Measurements from ENCODE around the gene NHSL2. TPM values are rescaled to one million over a fixed set of nuclear protein-coding genes. Genes with fewer than 3 reads are reported as not detected.
"Not testable (repeated sequence)": the region's sequence is repeated elsewhere in the genome, so short reads cannot be mapped to it uniquely, and the experiment has no call there.

Gene NHSL2
- total RNA-seq, 3 donors from 2014 or later: 5.4 to 9.2 (median 5.8) TPM

DNA sequence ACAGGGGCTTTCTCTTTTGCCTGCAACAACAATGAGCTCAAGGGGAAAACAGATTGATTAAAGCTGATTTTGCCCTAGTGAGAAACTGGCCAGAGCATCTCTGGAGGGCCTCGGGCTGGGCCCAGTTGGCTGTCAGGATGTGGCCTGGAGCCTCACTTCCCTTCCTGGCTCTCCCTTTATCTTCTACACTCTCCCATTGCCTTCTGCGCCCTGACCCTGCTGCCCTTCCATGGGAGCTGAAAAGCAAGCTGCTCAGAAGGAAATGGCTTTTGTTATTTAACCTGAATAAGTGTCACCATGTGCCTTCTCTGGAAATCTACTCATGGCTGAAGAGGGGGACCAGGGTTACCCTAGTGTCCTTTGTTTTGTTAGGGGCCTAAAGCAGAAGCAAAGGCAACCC lies 43.8 kb downstream of the NHSL2 start:
- DNase-seq (ENCODE audit: low spot score in 2 of 2): no peak
- H3K4me1 ChIP-seq: no peaks in the 10 kb centered on the region
- intact Hi-C loops (cut with DNase I; ENCODE audit: low total_unique reads): no loop called here

DNA sequence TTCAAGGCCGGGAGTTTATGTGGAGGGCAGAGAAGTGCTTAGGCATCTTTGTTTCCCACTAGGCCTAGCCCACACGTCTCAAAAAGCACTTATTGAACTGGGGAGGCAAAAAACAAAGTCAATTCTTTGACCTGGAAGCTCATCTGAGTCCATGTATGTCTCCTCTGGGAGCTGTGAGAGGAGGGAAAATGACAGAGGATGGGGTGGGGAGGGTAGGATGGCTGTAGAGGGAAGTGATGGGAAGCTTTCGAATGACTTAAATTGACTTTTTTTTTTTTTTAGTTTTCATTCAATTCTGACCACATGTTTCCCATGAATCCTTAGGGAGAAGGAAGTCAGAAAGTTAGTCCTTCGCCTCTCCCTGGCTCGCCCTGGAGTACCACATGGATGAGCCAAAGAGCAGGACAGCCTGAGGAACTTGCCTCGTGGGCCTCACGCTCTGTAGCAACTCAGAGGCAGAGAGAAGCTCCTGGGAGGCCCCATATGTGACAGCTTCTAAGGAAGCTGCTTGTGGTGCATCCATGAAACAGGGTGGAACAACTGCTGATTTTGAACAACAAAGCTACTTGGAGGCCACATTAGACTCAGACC lies 45.0 kb downstream of the NHSL2 start:
- H3K4me1 ChIP-seq: no peaks in the 10 kb centered on the region
- H3K9me3 ChIP-seq: no peaks in the 10 kb centered on the region
- intact Hi-C loops (cut with DNase I; ENCODE audit: low total_unique reads): no loop called here
- H3K27ac ChIP-seq: no peak overlapping the region
- peaks cover 0 to 64% of the 10 kb centered on the region in 2 donors for H3K27me3 ChIP-seq
- TF ChIP-seq POLR2A (IDR thresholded peaks at IDR 0.05) (no peak), POLR2AphosphoS5 (IDR thresholded peaks at IDR 0.05) (no peak)
- TF ChIP-seq, protein P1, sequence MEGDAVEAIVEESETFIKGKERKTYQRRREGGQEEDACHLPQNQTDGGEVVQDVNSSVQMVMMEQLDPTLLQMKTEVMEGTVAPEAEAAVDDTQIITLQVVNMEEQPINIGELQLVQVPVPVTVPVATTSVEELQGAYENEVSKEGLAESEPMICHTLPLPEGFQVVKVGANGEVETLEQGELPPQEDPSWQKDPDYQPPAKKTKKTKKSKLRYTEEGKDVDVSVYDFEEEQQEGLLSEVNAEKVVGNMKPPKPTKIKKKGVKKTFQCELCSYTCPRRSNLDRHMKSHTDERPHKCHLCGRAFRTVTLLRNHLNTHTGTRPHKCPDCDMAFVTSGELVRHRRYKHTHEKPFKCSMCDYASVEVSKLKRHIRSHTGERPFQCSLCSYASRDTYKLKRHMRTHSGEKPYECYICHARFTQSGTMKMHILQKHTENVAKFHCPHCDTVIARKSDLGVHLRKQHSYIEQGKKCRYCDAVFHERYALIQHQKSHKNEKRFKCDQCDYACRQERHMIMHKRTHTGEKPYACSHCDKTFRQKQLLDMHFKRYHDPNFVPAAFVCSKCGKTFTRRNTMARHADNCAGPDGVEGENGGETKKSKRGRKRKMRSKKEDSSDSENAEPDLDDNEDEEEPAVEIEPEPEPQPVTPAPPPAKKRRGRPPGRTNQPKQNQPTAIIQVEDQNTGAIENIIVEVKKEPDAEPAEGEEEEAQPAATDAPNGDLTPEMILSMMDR (IDR thresholded peaks at IDR 0.05): no peak
- no peaks in the 10 kb centered on the region for H3K36me3 ChIP-seq
- DNase-seq (ENCODE audit: low spot score in 2 of 2): no peak
- no peak overlapping the region for H3K4me3 ChIP-seq

More for the DNA sequence above, 43.8 kb downstream of the NHSL2 start:
- Histone ChIP-seq H3K36me3 (no peaks in the 10 kb centered on the region), H3K27me3 (peaks cover 0 to 75% of the 10 kb centered on the region in 2 donors), H3K4me3 (no peak overlapping the region), H3K27ac (no peak overlapping the region), H3K9me3 (no peaks in the 10 kb centered on the region)
- TF ChIP-seq, protein P1 (IDR thresholded peaks at IDR 0.05): no peak
- no peak for TF ChIP-seq POLR2A (IDR thresholded peaks at IDR 0.05)
- TF ChIP-seq POLR2AphosphoS5 (IDR thresholded peaks at IDR 0.05): no peak

DNA sequence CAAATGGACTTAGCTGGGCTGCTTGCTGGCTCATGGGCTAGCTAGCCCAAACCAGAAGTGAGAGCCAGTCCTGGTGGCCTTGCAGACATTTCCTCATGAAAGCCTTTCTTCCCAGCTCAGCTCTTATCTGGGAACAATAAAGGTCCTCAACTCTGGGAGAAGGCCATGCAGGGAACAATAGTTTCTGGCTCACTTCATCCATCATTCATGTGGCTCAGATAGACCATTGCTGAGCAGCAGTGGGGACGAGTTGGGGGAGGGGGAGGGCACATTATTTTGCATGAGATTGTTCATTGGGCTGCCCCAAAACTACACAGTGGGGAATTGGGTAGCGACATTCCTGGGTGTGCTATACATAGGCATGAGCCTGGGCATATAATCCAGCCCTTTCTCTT lies 47.6 kb downstream of the NHSL2 start:
- no peak for TF ChIP-seq POLR2AphosphoS5 (IDR thresholded peaks at IDR 0.05)
- no peak for TF ChIP-seq POLR2A (IDR thresholded peaks at IDR 0.05)
- TF ChIP-seq, protein P1 (IDR thresholded peaks at IDR 0.05): no peak
- peak overlapping the region in 1 of 2 donors; percentile 3 for H3K27ac ChIP-seq
- peaks cover 0 to 48% of the 10 kb centered on the region in 2 donors for H3K27me3 ChIP-seq
- no peaks in the 10 kb centered on the region for H3K9me3 ChIP-seq
- H3K4me1 ChIP-seq: no peaks in the 10 kb centered on the region
- H3K4me3 ChIP-seq: no peak overlapping the region
- no peaks in the 10 kb centered on the region for H3K36me3 ChIP-seq
- no peak for DNase-seq (ENCODE audit: low spot score in 2 of 2)
- intact Hi-C loops (cut with DNase I; ENCODE audit: low total_unique reads): no loop called here

DNA sequence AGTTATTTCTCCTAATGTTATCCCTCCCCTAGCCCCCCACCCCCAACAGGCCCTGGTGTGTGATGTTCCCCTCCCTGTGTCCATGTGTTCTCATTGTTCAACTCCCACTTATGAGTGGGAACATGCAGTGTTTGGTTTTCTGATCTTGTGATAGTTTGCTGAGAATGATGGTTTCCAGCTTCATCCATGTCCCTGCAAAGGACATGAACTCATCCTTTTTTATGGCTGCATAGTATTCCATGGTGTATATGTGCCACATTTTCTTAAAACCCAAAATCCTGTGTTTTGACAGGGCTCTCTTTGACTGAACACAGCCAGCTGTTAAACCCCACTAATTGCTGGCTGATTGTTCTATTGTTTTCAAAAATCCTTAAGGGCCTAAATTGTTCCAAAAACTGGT lies 53.5 kb downstream of the NHSL2 start:
- H3K27me3 ChIP-seq; H3K4me1 ChIP-seq; H3K4me3 ChIP-seq; H3K27ac ChIP-seq; H3K36me3 ChIP-seq; DNase-seq (ENCODE audit: low spot score in 2 of 2); intact Hi-C loops (cut with DNase I; ENCODE audit: low total_unique reads): not testable (repeated sequence)
- peaks cover 0 to 13% of the 10 kb centered on the region in 2 donors for H3K9me3 ChIP-seq

DNA sequence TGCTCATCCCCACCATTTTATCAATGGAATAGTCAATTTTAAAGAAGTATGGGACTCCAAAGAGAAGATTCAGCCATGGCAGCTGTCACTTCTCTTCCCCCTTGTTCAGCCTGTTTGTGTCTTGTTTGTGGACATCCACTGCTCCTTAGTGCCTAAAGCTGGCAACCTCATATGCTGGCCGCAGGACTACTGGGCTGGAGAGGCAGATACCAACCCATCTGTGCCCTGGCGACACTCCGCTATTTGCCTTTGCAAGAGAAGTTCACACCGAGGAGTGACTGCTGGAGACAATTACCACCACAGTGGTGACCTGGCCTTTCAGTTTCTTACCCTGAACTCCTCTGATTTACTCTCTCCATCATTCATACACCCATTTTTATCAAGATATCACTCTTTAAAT lies 64.3 kb downstream of the NHSL2 start:
- no peak overlapping the region for H3K27ac ChIP-seq
- H3K9me3 ChIP-seq: peaks cover 0 to 6% of the 10 kb centered on the region in 2 donors
- DNase-seq (ENCODE audit: low spot score in 2 of 2): no peak
- peaks cover 0 to 35% of the 10 kb centered on the region in 2 donors for H3K27me3 ChIP-seq
- no peaks in the 10 kb centered on the region for H3K36me3 ChIP-seq
- TF ChIP-seq, protein P1 (IDR thresholded peaks at IDR 0.05): no peak
- TF ChIP-seq POLR2AphosphoS5 (IDR thresholded peaks at IDR 0.05) (no peak), POLR2A (IDR thresholded peaks at IDR 0.05) (no peak)
- no peaks in the 10 kb centered on the region for H3K4me1 ChIP-seq
- intact Hi-C loops (cut with DNase I; ENCODE audit: low total_unique reads): no loop called here
- H3K4me3 ChIP-seq: no peak overlapping the region
